HG03097 (cell line): ENCODE data around the gene IQGAP2.
A peak's percentile ranks its signal among the peaks of the same experiment; 100 is the strongest.
"Not testable (repeated sequence)": the region's sequence is repeated elsewhere in the genome, so short reads cannot be mapped to it uniquely, and the experiment has no call there.

Source experiments
- ATAC-seq: cut with Tn5 transposase; IDR thresholded peaks from one replicate; pipeline ENCODE4 v1.9.1; 2021; ENCODE audit not compliant: unreplicated experiment, low FRiP score

IQGAP2 gene

GRCh38 chr5:76497986-76498717, 95.1 kb downstream of the IQGAP2 start:
- no peak for ATAC-seq

DNA sequence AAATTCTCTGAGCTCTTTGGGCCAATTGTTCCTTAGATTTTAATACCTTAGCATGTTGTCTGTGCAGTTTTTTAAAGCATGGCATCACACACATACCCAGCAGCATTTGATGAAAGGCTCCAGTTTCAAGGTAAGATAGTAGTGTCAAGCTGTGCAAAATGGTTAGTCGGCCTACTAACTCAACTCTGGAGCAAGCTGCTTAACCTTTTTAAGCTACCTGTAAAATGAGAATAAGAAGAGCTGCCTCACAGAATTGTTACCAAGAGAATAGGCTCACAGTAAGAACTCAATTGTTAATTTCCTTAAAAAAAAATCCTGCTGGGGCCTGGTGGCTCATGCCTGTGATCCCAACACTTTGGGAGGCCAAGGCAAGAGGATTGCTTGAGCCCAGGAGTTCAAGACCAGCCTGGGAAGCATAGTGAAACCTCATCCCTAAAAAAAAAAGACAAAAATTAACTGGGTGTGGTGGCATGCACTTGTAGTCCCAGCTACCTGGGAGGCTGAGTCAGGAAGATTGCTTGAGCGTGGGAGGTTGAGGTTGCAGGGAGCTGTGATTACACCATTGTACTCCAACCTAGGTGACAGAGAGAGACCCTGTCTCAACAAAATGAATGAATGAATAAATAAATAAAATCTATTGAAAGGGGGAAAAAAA, 96.5 kb downstream of the IQGAP2 start:
- no peak for ATAC-seq

DNA sequence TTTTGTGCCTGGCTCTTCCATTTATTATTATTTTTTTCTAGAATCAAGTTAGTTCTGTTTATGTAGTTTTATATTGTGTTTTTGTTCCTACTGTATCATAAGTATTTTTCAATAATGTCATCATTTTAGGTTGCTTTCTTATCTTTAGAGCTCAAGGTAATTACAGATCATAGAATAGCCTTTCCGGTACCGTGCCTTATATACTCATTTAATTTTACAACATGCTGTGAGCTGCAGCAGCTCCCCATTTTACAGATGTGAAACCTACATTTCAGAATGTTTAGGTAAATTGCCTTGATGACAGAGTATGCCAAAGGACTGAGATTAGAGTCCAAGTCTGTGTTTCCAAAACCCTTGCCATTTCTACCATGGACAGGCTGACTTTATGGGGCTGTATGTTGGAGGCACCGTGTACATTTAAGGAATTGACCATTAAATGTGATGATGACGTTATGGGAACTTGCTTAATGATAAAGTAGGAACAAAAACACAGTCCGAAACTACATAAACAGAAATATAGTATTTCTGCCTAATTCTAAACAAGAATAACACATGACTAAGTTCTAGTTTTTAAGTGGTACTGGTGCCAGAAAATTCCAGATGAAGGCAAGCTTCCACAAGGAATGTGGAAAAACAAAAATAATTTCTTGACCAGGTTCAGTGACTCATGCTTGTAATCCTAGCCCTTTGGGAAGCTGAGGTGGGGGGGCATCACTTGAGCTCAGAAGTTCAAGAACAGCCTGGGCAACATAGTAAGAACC, 97.7 kb downstream of the IQGAP2 start:
- ATAC-seq, result no peak

DNA sequence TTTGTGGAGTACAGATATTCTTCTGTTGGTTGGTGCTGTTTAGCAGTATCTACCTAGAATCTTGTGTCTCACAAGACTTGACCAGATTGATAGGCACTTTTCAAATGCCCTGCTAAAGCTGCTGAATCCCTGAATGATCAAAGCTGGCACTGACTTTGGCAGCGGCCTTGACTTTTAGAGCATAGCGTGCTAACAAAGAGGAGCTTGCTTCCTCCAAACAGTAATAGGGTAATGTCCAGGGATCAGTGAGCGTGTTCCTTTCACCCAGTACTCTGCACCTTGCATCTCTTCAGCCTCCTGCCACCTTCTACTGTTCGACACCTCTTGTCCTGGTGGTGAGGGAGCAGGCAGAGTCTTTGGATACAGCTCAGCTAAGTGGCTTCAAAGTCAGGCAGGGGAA, 100.8 kb downstream of the IQGAP2 start:
- ATAC-seq, result no peak

GRCh38 chr5:76504901-76505564, 101.9 kb downstream of the IQGAP2 start:
- no peak for ATAC-seq

DNA sequence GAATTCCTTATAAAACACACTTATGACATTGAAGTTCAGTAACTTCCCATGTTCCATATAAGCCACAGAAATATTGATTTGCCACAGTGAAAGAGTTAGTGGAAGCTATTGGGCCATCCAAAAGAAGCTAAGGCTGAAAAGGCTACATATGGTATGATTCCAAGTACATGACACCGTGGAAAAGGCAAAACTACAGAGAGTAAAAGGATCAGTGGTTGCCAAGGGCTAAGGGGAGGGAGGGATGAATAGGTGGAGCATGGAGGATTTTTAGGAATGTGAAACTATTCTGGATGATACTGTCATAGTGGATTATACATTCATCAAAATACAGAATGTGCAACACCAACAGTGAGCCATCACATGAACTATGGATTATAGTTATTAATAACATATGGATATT, 110.4 kb downstream of the IQGAP2 start:
- no peak for ATAC-seq

GRCh38 chr5:76514292-76514691, 111.2 kb downstream of the IQGAP2 start:
- ATAC-seq, result no peak

DNA sequence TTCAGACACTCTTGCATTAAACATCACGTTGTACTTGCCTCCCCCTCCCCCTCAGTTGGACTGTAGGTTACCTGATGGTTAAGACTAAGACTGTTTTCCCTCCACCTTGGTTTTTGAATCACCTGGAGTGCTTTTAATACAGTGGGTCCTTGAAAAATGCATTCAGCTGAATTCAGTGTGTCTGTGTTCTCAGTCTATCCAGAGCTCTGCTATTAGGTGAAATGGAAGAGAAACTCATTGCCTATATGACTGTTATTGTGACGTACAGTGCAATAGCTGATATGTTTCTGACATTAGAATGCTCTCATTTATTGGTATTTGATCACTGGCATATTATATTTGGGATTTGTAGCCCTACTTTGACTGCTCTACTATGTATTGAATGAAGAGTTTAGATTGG, 111.6 kb downstream of the IQGAP2 start:
- ATAC-seq, result no peak

DNA sequence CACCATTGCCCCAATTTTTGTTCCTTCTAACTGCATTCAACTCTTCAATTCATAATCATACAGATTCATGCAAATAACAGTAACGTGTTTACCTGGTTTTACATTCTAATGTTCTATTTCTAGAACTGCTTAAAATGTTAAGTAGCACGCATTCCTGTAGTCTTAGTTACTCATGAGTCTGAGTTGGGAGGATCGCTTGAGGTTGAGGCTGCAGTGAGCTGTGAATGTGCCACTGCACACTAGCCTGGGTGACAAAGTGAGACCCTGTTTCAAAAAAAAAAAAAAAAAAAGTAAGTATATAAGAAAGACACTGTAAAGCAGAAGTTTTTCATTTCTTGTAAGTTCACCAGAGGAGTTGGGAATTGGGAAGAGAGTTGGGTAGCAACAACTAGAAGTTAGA, 114.2 kb downstream of the IQGAP2 start:
- no peak for ATAC-seq

- ATAC-seq, result not testable (repeated sequence)
Measured at GRCh38 chr5:76518246-76518645, 115.2 kb downstream of the IQGAP2 start.

DNA sequence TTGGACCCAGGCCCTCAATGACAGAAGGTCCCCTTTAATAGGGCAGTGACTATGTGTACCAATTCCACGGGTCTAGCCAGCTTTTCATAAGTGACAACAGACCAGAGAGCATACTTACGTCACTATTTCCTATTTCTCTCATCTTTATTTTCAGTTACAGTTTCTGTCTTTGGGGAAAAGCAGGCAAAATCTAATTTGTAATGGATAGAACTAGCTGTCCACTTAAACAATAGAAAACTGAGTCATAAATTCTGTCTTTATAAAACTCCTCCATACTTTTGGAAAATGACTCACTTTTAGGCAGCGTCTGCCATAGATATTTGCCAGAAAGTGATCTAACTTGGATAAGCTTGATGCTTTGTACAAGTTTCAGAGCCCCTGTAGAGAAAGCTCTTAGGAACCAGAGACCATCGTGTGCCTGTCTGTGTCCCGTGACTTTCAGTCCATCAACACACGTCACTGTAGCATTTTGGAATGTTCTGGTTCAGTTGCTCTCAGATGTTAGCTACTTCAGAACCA, 118.2 kb downstream of the IQGAP2 start:
- peak; percentile 80 for ATAC-seq

DNA sequence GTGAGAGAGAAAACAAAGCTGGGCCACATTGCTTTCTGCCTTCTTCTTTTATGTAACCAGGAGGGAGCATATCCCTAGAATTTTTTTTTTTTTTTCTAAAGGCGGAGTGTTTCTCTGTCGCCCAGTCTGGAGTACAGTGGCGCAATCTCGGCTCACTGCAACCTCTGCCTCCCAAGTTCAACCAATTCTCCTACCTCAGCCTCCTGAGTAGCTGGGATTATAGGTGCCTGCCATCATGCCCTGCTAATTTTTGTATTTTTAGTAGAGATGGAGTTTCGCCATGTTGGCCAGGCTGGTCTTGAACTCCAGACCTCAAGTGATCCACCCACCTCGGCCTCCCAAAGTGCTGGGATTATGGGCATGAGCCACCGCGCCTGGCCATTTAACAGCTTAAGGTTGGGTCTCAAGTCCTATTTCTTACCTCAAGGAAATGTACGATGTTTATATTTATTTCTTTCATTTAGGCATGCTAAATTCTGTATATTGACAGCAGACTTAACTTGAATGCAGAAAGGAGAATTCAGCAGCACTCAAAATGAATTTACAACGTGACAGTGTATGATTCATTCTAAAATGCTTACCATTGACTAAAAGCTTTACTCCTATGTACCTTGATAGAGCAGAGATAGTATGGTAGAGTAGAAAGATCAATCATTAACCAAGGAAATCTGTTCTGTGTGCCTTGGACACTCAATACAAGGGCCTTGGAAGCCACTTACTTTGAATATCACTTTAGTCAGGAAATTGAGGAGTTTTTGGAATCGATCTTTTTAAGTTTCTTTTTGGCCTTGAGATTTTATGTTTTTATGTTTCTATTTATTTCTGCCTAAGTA, 119.2 kb downstream of the IQGAP2 start:
- ATAC-seq, result no peak

DNA sequence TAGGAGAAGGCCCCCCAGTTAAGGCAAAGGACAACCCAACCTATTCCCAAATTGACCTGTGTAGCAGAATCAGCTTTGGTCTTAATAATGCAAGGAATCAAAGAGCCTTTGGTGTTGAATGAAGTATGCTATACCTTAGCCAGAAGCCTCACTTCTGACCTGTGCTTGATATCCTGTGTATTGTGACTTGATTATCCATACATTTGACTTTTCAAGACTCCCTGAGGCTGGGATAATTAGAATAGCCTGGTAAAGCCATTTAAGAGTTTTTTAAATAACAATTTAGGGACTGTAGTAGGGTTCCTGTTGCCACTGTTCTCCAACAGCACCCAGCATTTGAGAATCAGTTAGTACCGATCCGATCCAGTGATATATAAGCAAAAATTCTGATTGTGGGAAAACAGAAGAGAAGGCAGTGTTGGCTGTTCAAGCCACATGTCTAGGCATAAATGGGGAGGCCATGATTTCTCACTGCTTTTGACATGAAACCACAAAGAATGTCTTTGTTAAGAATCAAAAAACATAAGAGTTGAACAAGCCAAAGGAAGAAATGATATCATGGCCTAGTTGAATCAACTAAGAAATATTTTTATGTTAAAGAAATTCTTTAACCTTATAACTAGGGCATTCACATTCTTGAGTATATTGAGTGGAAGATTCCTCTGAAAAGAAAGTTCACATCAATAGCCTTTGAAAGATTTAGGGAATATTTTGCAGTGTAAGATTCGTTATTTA, 121.2 kb downstream of the IQGAP2 start:
- ATAC-seq, result no peak

GRCh38 chr5:76524868-76525267, 121.8 kb downstream of the IQGAP2 start:
- no peak for ATAC-seq

DNA sequence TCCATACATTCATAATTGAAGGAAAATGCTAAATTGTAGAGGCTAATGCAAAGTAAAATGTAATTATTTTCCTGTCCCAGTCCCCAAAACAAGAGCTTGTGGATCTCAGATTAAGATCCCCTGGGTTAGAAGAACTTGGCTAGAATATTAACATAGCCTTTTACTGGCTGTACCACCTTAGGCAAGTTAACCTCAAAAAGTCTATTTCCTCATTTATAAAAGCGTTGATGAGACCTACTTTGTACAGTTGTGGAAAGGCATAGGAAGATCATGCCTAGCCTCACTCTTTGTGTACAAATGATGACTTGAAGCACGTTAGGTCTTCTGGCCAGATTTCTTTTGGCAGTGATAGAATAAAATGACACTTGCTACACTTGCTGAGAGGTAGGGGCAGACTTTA, 122.9 kb downstream of the IQGAP2 start:
- ATAC-seq, result no peak

- ATAC-seq, result no peak
Measured at GRCh38 chr5:76526950-76527583, 124.0 kb downstream of the IQGAP2 start.

DNA sequence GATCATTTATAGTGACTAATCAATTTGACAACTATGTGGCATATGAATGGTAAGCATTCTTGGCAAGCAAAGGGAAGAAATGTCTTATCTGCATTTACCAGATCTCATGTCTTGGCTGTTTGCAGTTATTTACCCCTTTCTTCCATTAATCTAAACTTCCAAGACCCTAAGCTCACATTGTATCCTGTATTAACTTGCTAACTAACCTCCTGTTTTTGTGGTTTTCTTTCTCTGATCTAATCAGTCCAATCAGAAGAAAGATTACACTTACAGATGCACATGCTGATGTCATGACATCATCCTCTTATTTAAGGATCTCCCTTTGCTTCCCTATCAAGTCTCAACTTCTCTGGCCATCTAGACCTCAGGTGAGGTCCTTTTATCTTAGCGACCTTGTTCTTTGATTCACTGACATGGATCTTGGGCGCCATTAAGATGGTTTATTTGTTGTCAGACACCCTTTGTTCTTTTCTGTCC, 124.6 kb downstream of the IQGAP2 start:
- no peak for ATAC-seq

GRCh38 chr5:76528547-76529331, 125.7 kb downstream of the IQGAP2 start:
- ATAC-seq, result no peak
